GM21515 (cell line): Measurements from ENCODE around the gene STK16.
A peak's percentile ranks its signal among the peaks of the same experiment; 100 is the strongest.
"Not testable (repeated sequence)": the region's sequence is repeated elsewhere in the genome, so short reads cannot be mapped to it uniquely, and the experiment has no call there.

ENCODE experiments used
- ATAC-seq: cut with Tn5 transposase; IDR thresholded peaks from one replicate; pipeline ENCODE4 v1.9.1; 2021; ENCODE audit not compliant: unreplicated experiment

STK16 gene

GRCh38 chr2:219286436-219287115 is 41.3 kb downstream of the STK16 start:
- no peak for ATAC-seq

GRCh38 chr2:219287116-219287440 is 41.8 kb downstream of the STK16 start:
- not testable (repeated sequence) for ATAC-seq

- no peak for ATAC-seq
Observed at GRCh38 chr2:219287580-219288265, 42.4 kb downstream of the STK16 start.

GRCh38 chr2:219289195-219289536 is 43.9 kb downstream of the STK16 start:
- ATAC-seq, result no peak

- ATAC-seq, result no peak
Observed at GRCh38 chr2:219289537-219290361, 44.5 kb downstream of the STK16 start.

- ATAC-seq, result no peak
Observed at GRCh38 chr2:219290381-219291171, 45.3 kb downstream of the STK16 start.

- no peak for ATAC-seq
Observed at GRCh38 chr2:219291394-219291793, 46.1 kb downstream of the STK16 start.

- ATAC-seq, result no peak
Observed at GRCh38 chr2:219291910-219292490, 46.7 kb downstream of the STK16 start.

GRCh38 chr2:219292616-219293015 is 47.3 kb downstream of the STK16 start:
- no peak for ATAC-seq

- ATAC-seq, result no peak
Observed at GRCh38 chr2:219293736-219294231, 48.5 kb downstream of the STK16 start.

GRCh38 chr2:219294356-219295351 is 49.4 kb downstream of the STK16 start:
- ATAC-seq, result peak; percentile 87

GRCh38 chr2:219296142-219296541 is 50.9 kb downstream of the STK16 start:
- ATAC-seq, result no peak

GRCh38 chr2:219296631-219297391 is 51.5 kb downstream of the STK16 start:
- no peak for ATAC-seq

- no peak for ATAC-seq
Observed at GRCh38 chr2:219297766-219298456, 52.6 kb downstream of the STK16 start.

GRCh38 chr2:219298759-219299371 is 53.6 kb downstream of the STK16 start:
- peak; percentile 40 for ATAC-seq

- no peak for ATAC-seq
Observed at GRCh38 chr2:219299372-219299760, 54.1 kb downstream of the STK16 start.
